DOHH2 (cell line): Measurements from ENCODE around the gene AGFG1.

Experiments used
- H3F3A ChIP-seq: fragments of 200-600 bp; sonication (generic), shearing (Covaris generic); 2 replicates; pipeline ENCODE4 v1.6.0; 2016; ENCODE audit warnings: antibody characterized with exemption, mild to moderate bottlenecking; ENCODE audit not compliant: control insufficient read depth, insufficient read depth
- H3K27ac ChIP-seq: fragments of 200-600 bp; sonication (generic); 2 replicates; pipeline ENCODE4 v1.5.1; 2014; ENCODE audit warnings: low read depth, mild to moderate bottlenecking, low read length, moderate library complexity
- H3K27me3 ChIP-seq: fragments of 200-600 bp; sonication (generic); 2 replicates; pipeline ENCODE4 v1.6.1; 2014; ENCODE audit warnings: mild to moderate bottlenecking, low read length, mixed read lengths; ENCODE audit not compliant: control insufficient read depth
- H3K36me3 ChIP-seq: fragments of 200-600 bp; sonication (generic); 2 replicates; pipeline ENCODE4 v1.6.1; 2014; ENCODE audit warnings: mild to moderate bottlenecking, low read length, moderate library complexity, mixed read lengths; ENCODE audit not compliant: control insufficient read depth
- H3K4me1 ChIP-seq: fragments of 200-600 bp; sonication (generic); 2 replicates; pipeline ENCODE4 v1.6.1; 2014; ENCODE audit warnings: mild to moderate bottlenecking, low read length, mixed read lengths; ENCODE audit not compliant: control insufficient read depth
- H3K4me2 ChIP-seq: fragments of 200-600 bp; sonication (generic); 2 replicates; pipeline ENCODE4 v1.6.0; 2014; ENCODE audit warnings: mild to moderate bottlenecking, low read length, moderate library complexity
- H3K4me3 ChIP-seq: fragments of 200-600 bp; sonication (generic); 2 replicates; pipeline ENCODE4 v1.5.1; 2014; ENCODE audit warnings: mild to moderate bottlenecking, low read length, mixed read lengths
- H3K79me2 ChIP-seq: fragments of 200-600 bp; sonication (generic); 2 replicates; pipeline ENCODE4 v1.6.1; 2014; ENCODE audit warnings: mild to moderate bottlenecking, low read length, mixed read lengths; ENCODE audit not compliant: control insufficient read depth
- H3K9me2 ChIP-seq: fragments of 200-600 bp; sonication (generic); replicated peaks from 2 replicates; pipeline ENCODE4 v1.6.1; 2014; ENCODE audit warnings: mild to moderate bottlenecking, low read length, mixed read lengths; ENCODE audit not compliant: control insufficient read depth
- H3K9me3 ChIP-seq: fragments of 200-600 bp; sonication (generic); 2 replicates; pipeline ENCODE4 v1.6.1; 2014; ENCODE audit warnings: antibody characterized with exemption, low read length, mixed read lengths; ENCODE audit not compliant: control insufficient read depth, insufficient read depth
- H4K20me1 ChIP-seq: fragments of 200-600 bp; sonication (generic); 2 replicates; pipeline ENCODE4 v1.6.0; 2014; ENCODE audit warnings: low read depth, mild to moderate bottlenecking, antibody characterized with exemption, low read length, moderate library complexity; ENCODE audit not compliant: control insufficient read depth, insufficient read depth
- EZH2phosphoT487 ChIP-seq: fragments of 200-600 bp; sonication (generic); IDR thresholded peaks from 2 replicates; pipeline ENCODE4 v1.6.1; 2017; ENCODE audit warnings: borderline replicate concordance, mild to moderate bottlenecking, antibody characterized with exemption, low read length, moderate library complexity, mixed read lengths
- TF ChIP-seq, protein P1 (sequence below): fragments of 200-600 bp; sonication (generic); IDR thresholded peaks from one replicate; pipeline ENCODE4 v1.5.1; 2014; ENCODE audit warnings: antibody characterized with exemption, mild to moderate bottlenecking, low read depth, low read length; ENCODE audit not compliant: poor library complexity, severe bottlenecking

The AGFG1 gene

DNA sequence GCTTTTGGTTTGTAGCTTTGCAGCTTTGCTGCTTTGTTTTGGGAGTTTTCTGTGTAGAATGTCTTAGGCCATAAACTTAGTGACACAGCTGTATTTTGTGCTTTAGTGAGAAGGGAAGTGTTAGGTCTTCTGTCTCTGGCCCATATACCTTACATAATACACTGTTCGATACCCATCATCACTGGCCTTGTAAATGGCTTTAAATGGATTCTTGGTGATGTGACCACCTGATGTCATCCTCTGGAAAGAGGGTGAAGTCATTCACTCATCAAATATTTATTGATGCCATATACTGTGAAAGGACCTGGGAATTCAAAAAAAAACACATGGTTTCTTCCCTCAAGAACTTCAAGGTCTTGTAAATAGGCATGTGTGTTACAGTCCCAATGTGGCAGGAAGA is 107.8 kb downstream of the AGFG1 start:
- Histone ChIP-seq H3K4me1 (no peaks in the 10 kb centered on the region), H3K4me2 (no peak overlapping the region), H3K27ac (no peak overlapping the region), H3K9me3 (peaks cover 8% of the 10 kb centered on the region), H3K79me2 (no peaks in the 10 kb centered on the region), H3K27me3 (peaks cover 8% of the 10 kb centered on the region; the same call in 1 of the 2 replicates), H3K9me2 (no peaks in the 10 kb centered on the region), H4K20me1 (no peaks in the 10 kb centered on the region), H3F3A (no peaks in the 10 kb centered on the region), H3K36me3 (no peaks in the 10 kb centered on the region), H3K4me3 (no peak overlapping the region)
- TF ChIP-seq, protein P1, sequence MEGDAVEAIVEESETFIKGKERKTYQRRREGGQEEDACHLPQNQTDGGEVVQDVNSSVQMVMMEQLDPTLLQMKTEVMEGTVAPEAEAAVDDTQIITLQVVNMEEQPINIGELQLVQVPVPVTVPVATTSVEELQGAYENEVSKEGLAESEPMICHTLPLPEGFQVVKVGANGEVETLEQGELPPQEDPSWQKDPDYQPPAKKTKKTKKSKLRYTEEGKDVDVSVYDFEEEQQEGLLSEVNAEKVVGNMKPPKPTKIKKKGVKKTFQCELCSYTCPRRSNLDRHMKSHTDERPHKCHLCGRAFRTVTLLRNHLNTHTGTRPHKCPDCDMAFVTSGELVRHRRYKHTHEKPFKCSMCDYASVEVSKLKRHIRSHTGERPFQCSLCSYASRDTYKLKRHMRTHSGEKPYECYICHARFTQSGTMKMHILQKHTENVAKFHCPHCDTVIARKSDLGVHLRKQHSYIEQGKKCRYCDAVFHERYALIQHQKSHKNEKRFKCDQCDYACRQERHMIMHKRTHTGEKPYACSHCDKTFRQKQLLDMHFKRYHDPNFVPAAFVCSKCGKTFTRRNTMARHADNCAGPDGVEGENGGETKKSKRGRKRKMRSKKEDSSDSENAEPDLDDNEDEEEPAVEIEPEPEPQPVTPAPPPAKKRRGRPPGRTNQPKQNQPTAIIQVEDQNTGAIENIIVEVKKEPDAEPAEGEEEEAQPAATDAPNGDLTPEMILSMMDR: no peak
- TF ChIP-seq EZH2phosphoT487: no peak

DNA sequence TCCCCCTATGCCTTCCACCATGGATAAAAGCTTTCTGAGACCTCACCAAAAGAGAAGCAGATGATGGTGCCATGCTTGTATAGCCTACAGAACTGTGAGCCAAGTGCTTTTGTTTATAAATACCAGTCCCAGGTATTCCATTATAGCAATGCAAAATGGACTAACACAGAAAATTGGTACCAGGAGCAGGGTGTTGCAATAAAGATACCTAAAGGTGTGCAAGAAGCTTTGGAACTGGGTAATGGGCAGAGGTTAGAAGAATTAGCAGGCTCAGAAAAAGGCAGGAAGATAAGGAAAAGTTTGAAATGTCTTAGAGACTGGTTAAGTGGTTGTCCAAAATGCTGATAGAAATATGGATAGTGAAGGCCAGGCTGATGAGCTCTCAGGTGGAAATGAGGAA is 110.4 kb downstream of the AGFG1 start:
- H3K4me2 ChIP-seq: no peak overlapping the region
- H3K79me2 ChIP-seq: no peaks in the 10 kb centered on the region
- H3K4me3 ChIP-seq: no peak overlapping the region
- H3K4me1 ChIP-seq: no peaks in the 10 kb centered on the region
- H3K36me3 ChIP-seq: no peaks in the 10 kb centered on the region
- no peaks in the 10 kb centered on the region for H3K9me2 ChIP-seq
- TF ChIP-seq, protein P1: no peak
- TF ChIP-seq EZH2phosphoT487: no peak
- H3F3A ChIP-seq: no peaks in the 10 kb centered on the region
- H3K27ac ChIP-seq: no peak overlapping the region
- H3K9me3 ChIP-seq: peaks cover 8% of the 10 kb centered on the region
- H3K27me3 ChIP-seq: peaks cover 5% of the 10 kb centered on the region; the same call in 1 of the 2 replicates
- no peaks in the 10 kb centered on the region for H4K20me1 ChIP-seq

DNA sequence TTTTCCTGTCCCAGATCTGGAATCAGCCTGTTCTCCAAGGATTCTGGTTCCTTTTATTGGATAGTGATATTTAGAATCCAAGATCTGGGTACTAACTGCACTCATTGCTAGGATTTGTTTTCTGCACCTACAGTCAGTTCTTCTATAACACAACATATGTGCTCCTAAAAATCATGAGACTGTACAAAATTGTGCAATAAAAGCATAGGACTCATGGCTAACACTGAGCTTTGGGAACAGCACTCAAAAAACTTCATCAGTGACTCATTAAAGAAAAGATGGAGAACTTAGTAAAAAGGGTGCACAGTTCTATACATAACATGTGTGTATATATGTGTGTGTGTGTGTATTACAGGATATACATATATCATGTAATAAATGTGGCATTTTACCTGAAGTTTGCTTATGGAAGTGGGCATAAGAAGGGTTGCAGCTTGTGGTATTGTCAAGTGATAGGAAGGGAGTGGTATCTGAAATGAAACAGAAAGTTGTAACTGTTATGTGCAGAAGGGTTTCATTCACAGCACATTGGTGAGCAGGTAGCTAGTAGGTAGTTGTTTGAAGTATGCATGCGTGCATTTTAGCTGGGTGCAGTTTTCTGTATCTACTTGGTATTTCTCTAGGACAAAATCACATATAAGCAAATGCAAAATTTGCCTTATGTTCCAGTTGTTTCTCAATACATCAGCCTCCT is 120.9 kb downstream of the AGFG1 start:
- Histone ChIP-seq H3F3A (no peaks in the 10 kb centered on the region), H3K9me3 (no peaks in the 10 kb centered on the region), H3K36me3 (no peaks in the 10 kb centered on the region), H3K79me2 (no peaks in the 10 kb centered on the region), H3K4me3 (no peak overlapping the region), H3K4me1 (no peaks in the 10 kb centered on the region), H3K27me3 (no peaks in the 10 kb centered on the region), H3K4me2 (no peak overlapping the region), H3K9me2 (no peaks in the 10 kb centered on the region), H4K20me1 (no peaks in the 10 kb centered on the region), H3K27ac (no peak overlapping the region)
- TF ChIP-seq, protein P1: no peak
- TF ChIP-seq EZH2phosphoT487: no peak
